ENCODE data around the gene SLC25A48.
"Not testable (repeated sequence)": the region's sequence is repeated elsewhere in the genome, so short reads cannot be mapped to it uniquely, and the experiment has no call there.

The SLC25A48 gene

GRCh38 chr5:135832941-135833920 is 1.2 kb upstream of the SLC25A48 start:
- Histone ChIP-seq H4K20me1 (ENCODE audit: insufficient read depth, low read length) (no peaks in the 10 kb centered on the region), H3K9ac (ENCODE audit: low read length) (no peak overlapping the region), H3K4me3 (ENCODE audit: low read depth, low read length, poor library complexity, severe bottlenecking) (no peak overlapping the region), H3K36me3 (ENCODE audit: insufficient read depth, low read length) (no peaks in the 10 kb centered on the region), H3K4me1 (ENCODE audit: insufficient read depth, low read length, severe bottlenecking) (no peaks in the 10 kb centered on the region), H3K9me2 (ENCODE audit: low read depth, low read length) (no peaks in the 10 kb centered on the region), H3F3A (ENCODE audit: insufficient read depth, low read length) (no peaks in the 10 kb centered on the region), H3K4me2 (ENCODE audit: low read length) (no peak overlapping the region), H2AFZ (ENCODE audit: low read length) (no peak overlapping the region), H3K27ac (ENCODE audit: low read depth, low read length, poor library complexity, severe bottlenecking) (no peak overlapping the region), H3K9me3 (ENCODE audit: low read length) (no peaks in the 10 kb centered on the region), H3K27me3 (ENCODE audit: insufficient read depth, low read length) (no peaks in the 10 kb centered on the region), H3K79me2 (ENCODE audit: insufficient read depth, low read length) (no peaks in the 10 kb centered on the region)
- no peak for TF ChIP-seq CTCF (IDR thresholded peaks at IDR 0.05; ENCODE audit: low read length)
- TF ChIP-seq EZH2 (IDR thresholded peaks at IDR 0.05; ENCODE audit: borderline replicate concordance, low read length) = no peak

GRCh38 chr5:135833961-135834638 is 363 bp upstream of the SLC25A48 start:
- Histone ChIP-seq H3K9me2 (ENCODE audit: low read depth, low read length) (no peaks in the 10 kb centered on the region), H3K9me3 (ENCODE audit: low read length) (no peaks in the 10 kb centered on the region), H2AFZ (ENCODE audit: low read length) (no peak overlapping the region), H3K9ac (ENCODE audit: low read length) (no peak overlapping the region), H3K36me3 (ENCODE audit: insufficient read depth, low read length) (no peaks in the 10 kb centered on the region), H3K4me1 (ENCODE audit: insufficient read depth, low read length, severe bottlenecking) (no peaks in the 10 kb centered on the region), H3K79me2 (ENCODE audit: insufficient read depth, low read length) (no peaks in the 10 kb centered on the region), H3K27me3 (ENCODE audit: insufficient read depth, low read length) (no peaks in the 10 kb centered on the region), H3K27ac (ENCODE audit: low read depth, low read length, poor library complexity, severe bottlenecking) (no peak overlapping the region), H3K4me3 (ENCODE audit: low read depth, low read length, poor library complexity, severe bottlenecking) (no peak overlapping the region), H4K20me1 (ENCODE audit: insufficient read depth, low read length) (no peaks in the 10 kb centered on the region), H3F3A (ENCODE audit: insufficient read depth, low read length) (no peaks in the 10 kb centered on the region), H3K4me2 (ENCODE audit: low read length) (no peak overlapping the region)
- no peak for TF ChIP-seq EZH2 (IDR thresholded peaks at IDR 0.05; ENCODE audit: borderline replicate concordance, low read length)
- no peak for TF ChIP-seq CTCF (IDR thresholded peaks at IDR 0.05; ENCODE audit: low read length)

- no peaks in the 10 kb centered on the region for H3K4me1 ChIP-seq (ENCODE audit: insufficient read depth, low read length, severe bottlenecking)
- no peaks in the 10 kb centered on the region for H3K9me2 ChIP-seq (ENCODE audit: low read depth, low read length)
- no peaks in the 10 kb centered on the region for H3F3A ChIP-seq (ENCODE audit: insufficient read depth, low read length)
- no peak overlapping the region for H3K27ac ChIP-seq (ENCODE audit: low read depth, low read length, poor library complexity, severe bottlenecking)
- TF ChIP-seq CTCF (IDR thresholded peaks at IDR 0.05; ENCODE audit: low read length) (no peak), EZH2 (IDR thresholded peaks at IDR 0.05; ENCODE audit: borderline replicate concordance, low read length) (no peak)
- no peaks in the 10 kb centered on the region for H3K36me3 ChIP-seq (ENCODE audit: insufficient read depth, low read length)
- H3K27me3 ChIP-seq (ENCODE audit: insufficient read depth, low read length) = no peaks in the 10 kb centered on the region
- no peak overlapping the region for H3K4me2 ChIP-seq (ENCODE audit: low read length)
- H4K20me1 ChIP-seq (ENCODE audit: insufficient read depth, low read length) = no peaks in the 10 kb centered on the region
- no peak overlapping the region for H3K4me3 ChIP-seq (ENCODE audit: low read depth, low read length, poor library complexity, severe bottlenecking)
- H3K9ac ChIP-seq (ENCODE audit: low read length) = no peak overlapping the region
- no peaks in the 10 kb centered on the region for H3K79me2 ChIP-seq (ENCODE audit: insufficient read depth, low read length)
- H3K9me3 ChIP-seq (ENCODE audit: low read length) = no peaks in the 10 kb centered on the region
- H2AFZ ChIP-seq (ENCODE audit: low read length) = no peak overlapping the region
These were observed 1.3 kb downstream of the SLC25A48 start for GRCh38 chr5:135835766-135836165.

GRCh38 chr5:135838395-135838794 is 3.9 kb downstream of the SLC25A48 start:
- not testable (repeated sequence) for H3K4me1 ChIP-seq (ENCODE audit: insufficient read depth, low read length, severe bottlenecking); H3K27ac ChIP-seq (ENCODE audit: low read depth, low read length, poor library complexity, severe bottlenecking); H3K4me2 ChIP-seq (ENCODE audit: low read length); H3F3A ChIP-seq (ENCODE audit: insufficient read depth, low read length); H3K9ac ChIP-seq (ENCODE audit: low read length); H3K27me3 ChIP-seq (ENCODE audit: insufficient read depth, low read length); H2AFZ ChIP-seq (ENCODE audit: low read length); H3K36me3 ChIP-seq (ENCODE audit: insufficient read depth, low read length); H3K9me2 ChIP-seq (ENCODE audit: low read depth, low read length); H3K4me3 ChIP-seq (ENCODE audit: low read depth, low read length, poor library complexity, severe bottlenecking); H4K20me1 ChIP-seq (ENCODE audit: insufficient read depth, low read length); H3K9me3 ChIP-seq (ENCODE audit: low read length); H3K79me2 ChIP-seq (ENCODE audit: insufficient read depth, low read length)
